ENCODE results near the gene TCF20. TPM values are rescaled to one million over a fixed set of nuclear protein-coding genes. Genes with fewer than 3 reads are reported as not detected.

The TCF20 gene
- total and polyA plus RNA-seq, 2 donors (not counting 1 experiment from before 2014, with no cell fraction given): 16.4 to 81.3 TPM

- 52% methylated on average over 7 of the region's 7 CpGs for WGBS (ENCODE audit: insufficient coverage)
- CTCF ChIA-PET: interaction anchor here (1.1 kb wide), 1 partner anchor 153 kb away, joined by 4 read pairs; no protein-coding TSS in a partner anchor
- Histone ChIP-seq H3K4me3 (ENCODE audit: control extremely low read depth in 1 of 5, extremely low read depth in 1 of 5, insufficient read depth in 1 of 5, low read depth in 2 of 5, low read length in 4 of 5) (peak overlapping the region in 2 of 5 experiments; percentile 11 to 49), H3K27ac (ENCODE audit: low read length in 2 of 2) (no peak overlapping the region), H3K4me2 (replicated peaks; ENCODE audit: low read depth, low read length, poor library complexity, severe bottlenecking) (peak overlapping the region; percentile 91), H3K27me3 (replicated peaks in 1 of 4; ENCODE audit: control extremely low read depth in 1 of 4, control insufficient read depth in 3 of 4, insufficient read depth in 4 of 4, low read length in 3 of 4) (peaks cover 0 to 34% (median 14%) of the 10 kb centered on the region in 4 experiments), H3K9me3 (ENCODE audit: control extremely low read depth in 1 of 3, control insufficient read depth in 2 of 3, insufficient read depth in 1 of 3, low read length in 2 of 3) (peaks cover 0 to 5% (median 0%) of the 10 kb centered on the region in 3 donors), H3K4me1 (ENCODE audit: control insufficient read depth in 2 of 2, insufficient read depth in 2 of 2, low read length in 2 of 2) (peaks cover 36 to 43% of the 10 kb centered on the region in 2 donors), H4K20me1 (ENCODE audit: control insufficient read depth, insufficient read depth, low read length, poor library complexity, severe bottlenecking) (peaks cover 20% of the 10 kb centered on the region), H3K36me3 (replicated peaks in 1 of 2; ENCODE audit: control extremely low read depth in 1 of 2, control insufficient read depth in 1 of 2, extremely low read depth in 1 of 2, insufficient read depth in 2 of 2, low read length in 1 of 2) (no peaks in the 10 kb centered on the region), H3K79me2 (ENCODE audit: control insufficient read depth, insufficient read depth, low read length) (peaks cover 11% of the 10 kb centered on the region), H2AFZ (ENCODE audit: insufficient read depth, low read depth, low read length, poor library complexity, severe bottlenecking) (no peak overlapping the region), H3K9ac (ENCODE audit: low read length) (peak overlapping the region; percentile 52)
- Mint-ChIP-seq H3K27me3 (peaks cover 17% of the 10 kb centered on the region), H3K27ac (no peak overlapping the region), H3K4me1 (peaks cover 28% of the 10 kb centered on the region), H3K9me3 (ENCODE audit: insufficient read depth) (no peaks in the 10 kb centered on the region), H3K4me3 (peak overlapping the region; percentile 79)
- TF ChIP-seq EZH2 (IDR thresholded peaks at IDR 0.05; ENCODE audit: borderline replicate concordance, insufficient read depth, low read depth, low read length, poor library complexity, severe bottlenecking) (no peak), CTCF (IDR thresholded peaks at IDR 0.05) (no peak)
- ATAC-seq (ENCODE audit: low read depth) (no peak), DNase-seq (no peak)
- intact Hi-C loops (cut with micrococcal nuclease): no loop called here
- POLR2A ChIA-PET: no interaction called here
Observed at GRCh38 chr22:42284202-42284591, 13.7 kb upstream of the TCF20 start.

DNA sequence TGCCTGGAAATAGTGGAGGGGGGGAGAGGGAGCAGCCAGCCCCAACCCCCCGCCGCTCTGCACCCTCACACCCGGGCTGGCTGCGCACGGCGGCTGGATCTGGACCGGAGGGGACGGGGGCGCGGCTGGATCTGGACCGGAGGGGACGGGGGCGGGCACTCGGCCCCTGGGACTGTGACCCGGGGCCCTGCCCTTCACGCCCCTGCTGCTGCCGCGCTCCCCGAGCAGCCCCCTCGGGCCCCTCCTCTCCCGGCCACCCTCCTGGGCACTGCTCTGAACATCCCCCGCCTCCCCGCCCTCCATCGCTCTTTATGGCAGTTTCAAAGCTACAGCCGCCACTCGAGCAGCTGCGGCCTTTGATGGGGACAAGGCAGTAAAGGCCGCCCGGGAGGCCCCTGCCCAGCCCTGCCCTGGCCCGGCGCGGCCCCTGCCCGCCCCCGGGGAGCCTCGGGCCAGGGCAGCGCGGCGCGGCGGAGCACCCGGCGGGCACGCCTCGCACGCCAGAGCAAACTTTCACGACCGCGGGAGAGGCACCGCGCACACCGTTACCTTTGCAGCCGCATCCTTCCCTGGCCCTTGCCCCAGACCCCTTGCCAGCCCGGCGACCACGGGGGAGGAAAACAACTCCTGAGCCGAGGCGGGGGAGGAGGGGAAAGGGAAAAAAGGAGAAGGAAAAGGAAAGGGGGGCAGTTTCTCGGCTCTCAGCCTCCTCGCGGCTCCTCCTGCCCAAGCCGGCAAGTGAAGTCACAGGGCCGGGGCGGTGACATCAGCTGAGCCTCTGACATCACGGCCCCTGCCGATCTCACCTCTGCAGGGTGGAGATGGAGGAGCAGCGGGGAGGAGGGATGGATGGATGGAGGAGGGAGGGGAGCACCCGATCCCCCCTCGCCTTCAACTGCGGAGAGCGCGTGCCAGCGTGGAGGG lies 13.1 kb upstream of the TCF20 start:
- CTCF ChIA-PET: interaction anchor here (1.1 kb wide), 1 partner anchor 154 kb away, joined by 4 read pairs; no protein-coding TSS in a partner anchor
- H3K9me3 Mint-ChIP-seq (ENCODE audit: insufficient read depth): no peaks in the 10 kb centered on the region
- Histone ChIP-seq H3K4me1 (ENCODE audit: control insufficient read depth in 2 of 2, insufficient read depth in 2 of 2, low read length in 2 of 2) (peaks cover 36 to 43% of the 10 kb centered on the region in 2 donors), H3K4me2 (replicated peaks; ENCODE audit: low read depth, low read length, poor library complexity, severe bottlenecking) (peak overlapping the region; percentile 91), H3K79me2 (ENCODE audit: control insufficient read depth, insufficient read depth, low read length) (peaks cover 11% of the 10 kb centered on the region), H3K9me3 (ENCODE audit: control extremely low read depth in 1 of 3, control insufficient read depth in 2 of 3, insufficient read depth in 1 of 3, low read length in 2 of 3) (peaks cover 0 to 5% (median 0%) of the 10 kb centered on the region in 3 donors), H4K20me1 (ENCODE audit: control insufficient read depth, insufficient read depth, low read length, poor library complexity, severe bottlenecking) (peaks cover 20% of the 10 kb centered on the region), H3K4me3 (ENCODE audit: control extremely low read depth in 1 of 5, extremely low read depth in 1 of 5, insufficient read depth in 1 of 5, low read depth in 2 of 5, low read length in 4 of 5) (peak overlapping the region; percentile 11 to 49 (median 40)), H3K36me3 (replicated peaks in 1 of 2; ENCODE audit: control extremely low read depth in 1 of 2, control insufficient read depth in 1 of 2, extremely low read depth in 1 of 2, insufficient read depth in 2 of 2, low read length in 1 of 2) (no peaks in the 10 kb centered on the region), H2AFZ (ENCODE audit: insufficient read depth, low read depth, low read length, poor library complexity, severe bottlenecking) (peak overlapping the region; percentile 69), H3K9ac (ENCODE audit: low read length) (peak overlapping the region; percentile 52), H3K27ac (ENCODE audit: low read length in 2 of 2) (no peak overlapping the region), H3K27me3 (replicated peaks in 1 of 4; ENCODE audit: control extremely low read depth in 1 of 4, control insufficient read depth in 3 of 4, insufficient read depth in 4 of 4, low read length in 3 of 4) (peaks cover 0 to 34% (median 14%) of the 10 kb centered on the region in 4 experiments)
- H3K27me3 Mint-ChIP-seq: peaks cover 17% of the 10 kb centered on the region
- peak; percentile 63 for ATAC-seq (ENCODE audit: low read depth)
- peak; percentile 56 for DNase-seq
- peak overlapping the region; percentile 79 for H3K4me3 Mint-ChIP-seq
- no peak for TF ChIP-seq EZH2 (IDR thresholded peaks at IDR 0.05; ENCODE audit: borderline replicate concordance, insufficient read depth, low read depth, low read length, poor library complexity, severe bottlenecking)
- TF ChIP-seq CTCF (IDR thresholded peaks at IDR 0.05): no peak
- peaks cover 30% of the 10 kb centered on the region for H3K4me1 Mint-ChIP-seq
- POLR2A ChIA-PET: no interaction called here
- no peak overlapping the region for H3K27ac Mint-ChIP-seq
- intact Hi-C loops (cut with micrococcal nuclease): no loop called here
- WGBS (ENCODE audit: insufficient coverage): 11% methylated on average over 65 of the region's 72 CpGs

All from B cell (primary cell).